Measurements from ENCODE around the gene SLC22A31. TPM values are rescaled to one million over a fixed set of nuclear protein-coding genes. Genes with fewer than 3 reads are reported as not detected.
"Not testable (repeated sequence)": the region's sequence is repeated elsewhere in the genome, so short reads cannot be mapped to it uniquely, and the experiment has no call there.

Gene SLC22A31
- total RNA-seq, 6 experiments from 2014 or later, result 0.19 to 19.3 (median 6.8) TPM; not detected in 2

GRCh38 chr16:89166696-89167424 is 33.5 kb downstream of the SLC22A31 start:
- intact Hi-C loops (cut with DNase I), result loop anchor here in 1 of 2 donors (5.0 to 10.0 kb wide), 3 partner anchors 152 to 352 kb away; partner anchors contain the start of gene APRT
- Histone ChIP-seq H3K4me1 (peaks cover 0 to 8% (median 0%) of the 10 kb centered on the region in 4 donors), H3K9me3 (no peaks in the 10 kb centered on the region), H3K27me3 (peaks cover 0 to 9% of the 10 kb centered on the region in 2 donors), H3K36me3 (no peaks in the 10 kb centered on the region), H3K27ac (no peak overlapping the region), H3K4me3 (no peak overlapping the region)
- TF ChIP-seq, protein P1, sequence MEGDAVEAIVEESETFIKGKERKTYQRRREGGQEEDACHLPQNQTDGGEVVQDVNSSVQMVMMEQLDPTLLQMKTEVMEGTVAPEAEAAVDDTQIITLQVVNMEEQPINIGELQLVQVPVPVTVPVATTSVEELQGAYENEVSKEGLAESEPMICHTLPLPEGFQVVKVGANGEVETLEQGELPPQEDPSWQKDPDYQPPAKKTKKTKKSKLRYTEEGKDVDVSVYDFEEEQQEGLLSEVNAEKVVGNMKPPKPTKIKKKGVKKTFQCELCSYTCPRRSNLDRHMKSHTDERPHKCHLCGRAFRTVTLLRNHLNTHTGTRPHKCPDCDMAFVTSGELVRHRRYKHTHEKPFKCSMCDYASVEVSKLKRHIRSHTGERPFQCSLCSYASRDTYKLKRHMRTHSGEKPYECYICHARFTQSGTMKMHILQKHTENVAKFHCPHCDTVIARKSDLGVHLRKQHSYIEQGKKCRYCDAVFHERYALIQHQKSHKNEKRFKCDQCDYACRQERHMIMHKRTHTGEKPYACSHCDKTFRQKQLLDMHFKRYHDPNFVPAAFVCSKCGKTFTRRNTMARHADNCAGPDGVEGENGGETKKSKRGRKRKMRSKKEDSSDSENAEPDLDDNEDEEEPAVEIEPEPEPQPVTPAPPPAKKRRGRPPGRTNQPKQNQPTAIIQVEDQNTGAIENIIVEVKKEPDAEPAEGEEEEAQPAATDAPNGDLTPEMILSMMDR (IDR thresholded peaks at IDR 0.05), result no peak
- no peak for TF ChIP-seq POLR2A (IDR thresholded peaks at IDR 0.05)
- DNase-seq, result no peak
- ATAC-seq, result no peak
- 45% methylated on average over 5 of the region's 18 CpGs for WGBS (ENCODE audit: insufficient coverage, low coverage, low lambda C conversion rate, missing lambda C conversion rate)

- not testable (repeated sequence) for H3K9me3 ChIP-seq
Observed at GRCh38 chr16:89165681-89165979, 34.7 kb downstream of the SLC22A31 start.

DNA sequence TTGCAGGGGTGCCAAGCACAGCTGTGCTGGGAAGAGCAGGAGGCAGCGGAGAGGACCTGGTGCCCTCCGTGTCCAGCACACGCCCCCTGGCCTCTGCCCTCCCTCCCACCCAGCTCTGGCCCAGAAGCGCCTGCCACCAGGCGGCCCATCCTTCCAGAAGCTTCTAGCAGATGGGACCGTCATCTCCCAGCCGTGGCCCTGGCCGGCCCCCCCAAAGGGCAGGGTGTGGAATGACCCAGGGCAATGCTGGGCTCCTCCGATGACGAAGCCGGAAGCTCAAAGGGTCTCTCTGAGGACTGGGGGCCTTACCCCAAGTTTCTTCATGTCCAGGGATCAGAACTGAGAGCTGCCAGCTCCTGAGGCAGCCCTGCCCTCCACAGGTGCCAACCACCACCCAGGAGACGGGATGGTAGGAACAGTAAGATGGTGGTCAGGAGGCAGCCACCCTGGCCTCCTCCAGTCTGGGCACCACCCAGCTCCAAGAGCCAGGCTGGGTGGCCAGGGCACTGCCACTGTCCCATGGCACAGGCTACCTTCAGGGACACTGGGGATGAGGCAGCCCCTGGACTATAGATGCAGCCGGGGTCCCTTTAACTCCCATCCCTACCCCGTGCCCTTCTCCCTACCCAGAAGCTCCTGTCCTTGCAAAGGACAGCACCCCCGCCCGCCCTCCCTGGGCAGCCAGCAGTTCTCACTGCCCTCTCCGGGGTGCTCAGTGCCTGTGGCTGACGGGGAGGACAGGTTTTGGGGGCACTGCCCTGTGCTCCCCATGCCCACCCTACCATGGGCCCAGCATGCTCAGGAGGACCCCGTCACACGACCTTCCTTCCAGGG is 35.3 kb downstream of the SLC22A31 start:
- Histone ChIP-seq H3K4me3 (no peak overlapping the region), H3K27ac (no peak overlapping the region), H3K36me3 (no peaks in the 10 kb centered on the region), H3K4me1 (peaks cover 0 to 5% (median 0%) of the 10 kb centered on the region in 4 donors), H3K9me3 (no peaks in the 10 kb centered on the region), H3K27me3 (peaks cover 0 to 9% of the 10 kb centered on the region in 2 donors)
- no peak for DNase-seq
- ATAC-seq, result no peak
- intact Hi-C loops (cut with DNase I), result loop anchor here in 1 of 2 donors (5.0 to 10.0 kb wide), 3 partner anchors 150 to 350 kb away; partner anchors contain the start of gene APRT
- no peak for TF ChIP-seq POLR2A (IDR thresholded peaks at IDR 0.05)
- TF ChIP-seq, protein P1 (IDR thresholded peaks at IDR 0.05), result no peak
- 54% methylated on average over 5 of the region's 20 CpGs for whole genome bisulfite sequencing (ENCODE audit: insufficient coverage, low coverage, low lambda C conversion rate, missing lambda C conversion rate)

More at GRCh38 chr16:89165681-89165979, 34.7 kb downstream of the SLC22A31 start:
- not testable (repeated sequence) for H3K27me3 ChIP-seq, H3K27ac ChIP-seq, H3K36me3 ChIP-seq, DNase-seq, H3K4me3 ChIP-seq, ATAC-seq, H3K4me1 ChIP-seq
- 52% methylated on average over 8 of the region's 10 CpGs for WGBS (ENCODE audit: insufficient coverage, low coverage, low lambda C conversion rate, missing lambda C conversion rate)
- intact Hi-C loops (cut with DNase I), result loop anchor here in 1 of 2 donors (5.0 to 10.0 kb wide), 3 partner anchors 151 to 351 kb away; partner anchors contain the start of gene APRT

GRCh38 chr16:89164436-89164835 is 35.9 kb downstream of the SLC22A31 start:
- intact Hi-C loops (cut with DNase I), result loop anchor here in 1 of 2 donors (10.0 kb wide), 2 partner anchors 150 to 350 kb away; partner anchors contain the start of gene APRT
- no peaks in the 10 kb centered on the region for H3K36me3 ChIP-seq
- ATAC-seq, result no peak
- no peak for DNase-seq
- no peak overlapping the region for H3K4me3 ChIP-seq
- H3K27ac ChIP-seq, result no peak overlapping the region
- peaks cover 0 to 7% of the 10 kb centered on the region in 2 donors for H3K27me3 ChIP-seq
- WGBS (ENCODE audit: insufficient coverage, low coverage, low lambda C conversion rate, missing lambda C conversion rate), result 56% methylated on average over 10 of the region's 15 CpGs
- H3K9me3 ChIP-seq, result no peaks in the 10 kb centered on the region
- TF ChIP-seq, protein P1 (IDR thresholded peaks at IDR 0.05), result no peak
- TF ChIP-seq POLR2A (IDR thresholded peaks at IDR 0.05), result no peak
- H3K4me1 ChIP-seq, result peaks cover 0 to 5% (median 0%) of the 10 kb centered on the region in 4 donors

Measured in right lobe of liver (tissue), 6 donors.